HFF-Myc (cell line): Measurements from ENCODE around the gene DOCK11.
A peak's percentile ranks its signal among the peaks of the same experiment; 100 is the strongest.

Source experiments
- DNase-seq: peaks from one replicate; pipeline ENCODE4 v3.0.0-alpha.2; 2011; ENCODE audit warnings: low read depth; ENCODE audit errors: extremely low read depth
- H3K4me3 ChIP-seq: replicated peaks from 2 replicates; pipeline ENCODE4 v1.5.1; 2011; ENCODE audit warnings: low read depth, mild to moderate bottlenecking, control low read depth, low read length
- TF ChIP-seq, protein P1 (sequence below): IDR thresholded peaks from 2 replicates; pipeline ENCODE4 v1.5.1; 2012; ENCODE audit warnings: mild to moderate bottlenecking, low read depth, low read length, control low read depth; ENCODE audit errors: missing control alignments

DOCK11 gene

DNA sequence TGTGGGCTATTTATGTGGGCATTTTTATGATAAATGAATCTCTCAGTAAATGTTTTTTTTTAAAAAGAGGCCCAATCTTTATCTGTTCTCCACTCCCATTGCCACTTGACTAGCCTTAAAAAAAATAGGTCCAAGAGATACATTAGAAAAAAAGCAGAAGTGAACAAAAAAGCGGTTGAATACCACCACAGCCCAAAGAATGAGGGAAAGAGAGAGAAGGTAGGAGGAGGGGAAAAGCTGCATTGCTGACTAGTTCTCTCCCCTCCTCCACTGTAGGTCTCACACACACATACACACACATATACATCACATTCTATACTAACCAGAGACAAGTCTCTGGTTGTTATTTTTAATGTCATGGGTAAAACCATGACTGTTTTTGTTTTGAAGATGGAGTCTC, 136.0 kb downstream of the DOCK11 start:
- no peak for DNase-seq
- TF ChIP-seq, protein P1, sequence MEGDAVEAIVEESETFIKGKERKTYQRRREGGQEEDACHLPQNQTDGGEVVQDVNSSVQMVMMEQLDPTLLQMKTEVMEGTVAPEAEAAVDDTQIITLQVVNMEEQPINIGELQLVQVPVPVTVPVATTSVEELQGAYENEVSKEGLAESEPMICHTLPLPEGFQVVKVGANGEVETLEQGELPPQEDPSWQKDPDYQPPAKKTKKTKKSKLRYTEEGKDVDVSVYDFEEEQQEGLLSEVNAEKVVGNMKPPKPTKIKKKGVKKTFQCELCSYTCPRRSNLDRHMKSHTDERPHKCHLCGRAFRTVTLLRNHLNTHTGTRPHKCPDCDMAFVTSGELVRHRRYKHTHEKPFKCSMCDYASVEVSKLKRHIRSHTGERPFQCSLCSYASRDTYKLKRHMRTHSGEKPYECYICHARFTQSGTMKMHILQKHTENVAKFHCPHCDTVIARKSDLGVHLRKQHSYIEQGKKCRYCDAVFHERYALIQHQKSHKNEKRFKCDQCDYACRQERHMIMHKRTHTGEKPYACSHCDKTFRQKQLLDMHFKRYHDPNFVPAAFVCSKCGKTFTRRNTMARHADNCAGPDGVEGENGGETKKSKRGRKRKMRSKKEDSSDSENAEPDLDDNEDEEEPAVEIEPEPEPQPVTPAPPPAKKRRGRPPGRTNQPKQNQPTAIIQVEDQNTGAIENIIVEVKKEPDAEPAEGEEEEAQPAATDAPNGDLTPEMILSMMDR: no peak
- H3K4me3 ChIP-seq: no peak overlapping the region

DNA sequence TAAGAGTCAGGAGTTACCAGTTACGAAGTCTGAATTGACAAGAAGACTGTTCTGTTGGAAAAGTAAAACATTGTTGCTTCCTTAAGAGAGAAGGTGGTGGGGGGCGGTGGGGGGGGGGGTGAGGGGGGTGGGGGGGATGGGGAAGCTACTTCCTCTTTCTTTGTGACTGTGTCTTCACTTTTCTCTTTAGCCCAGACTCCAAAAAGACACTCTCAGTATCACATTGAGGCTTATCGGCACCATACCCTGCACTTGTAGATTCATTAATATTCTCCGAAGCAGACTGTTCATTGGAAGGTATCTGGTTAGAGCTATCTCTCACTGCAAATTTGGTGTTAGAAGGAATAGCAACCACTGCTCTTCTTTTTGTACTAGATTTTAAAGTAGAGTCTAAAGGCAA, 137.2 kb downstream of the DOCK11 start:
- DNase-seq: no peak
- H3K4me3 ChIP-seq: no peak overlapping the region
- TF ChIP-seq, protein P1: no peak

DNA sequence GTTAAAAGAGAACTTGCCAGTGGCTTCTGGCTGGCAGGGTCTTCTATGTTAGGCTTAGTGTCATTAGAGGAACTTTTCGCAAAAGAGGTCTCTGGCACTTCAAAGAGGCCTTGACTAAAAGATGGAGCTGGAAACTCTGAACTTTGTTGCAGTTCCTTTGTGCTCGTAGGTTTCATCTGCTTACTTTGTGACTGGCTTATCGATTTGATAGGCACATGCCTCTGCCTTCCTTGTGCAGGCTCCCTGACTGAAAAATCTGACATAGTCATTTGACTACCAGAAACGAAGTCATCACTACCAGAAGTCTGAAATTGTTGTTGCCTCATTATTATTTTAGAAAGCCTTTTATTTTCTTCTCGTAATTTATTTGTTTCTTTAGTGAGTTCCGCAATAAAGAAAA, 137.9 kb downstream of the DOCK11 start:
- H3K4me3 ChIP-seq: no peak overlapping the region
- no peak for DNase-seq
- TF ChIP-seq, protein P1: no peak

DNA sequence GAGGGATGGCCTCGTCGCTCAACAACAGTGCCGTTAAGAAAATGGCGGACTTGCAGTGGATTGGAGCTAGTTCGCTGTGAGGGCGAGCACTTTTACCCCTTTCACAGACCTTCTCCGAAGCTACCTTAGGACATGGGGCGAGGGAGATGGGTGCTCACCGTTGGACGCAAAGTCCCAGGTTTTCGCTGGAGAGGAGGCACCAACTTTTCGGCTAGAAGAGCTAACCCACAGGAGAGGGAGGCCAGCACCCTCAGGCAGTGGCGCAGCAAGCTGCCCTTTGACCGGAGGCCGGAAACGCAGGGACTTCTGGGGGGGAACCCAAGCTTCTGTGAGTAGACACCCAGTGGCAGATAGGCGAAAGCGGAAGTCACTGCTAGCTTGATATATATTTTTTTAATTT, 138.7 kb downstream of the DOCK11 start:
- DNase-seq: no peak
- no peak overlapping the region for H3K4me3 ChIP-seq
- TF ChIP-seq, protein P1: no peak

DNA sequence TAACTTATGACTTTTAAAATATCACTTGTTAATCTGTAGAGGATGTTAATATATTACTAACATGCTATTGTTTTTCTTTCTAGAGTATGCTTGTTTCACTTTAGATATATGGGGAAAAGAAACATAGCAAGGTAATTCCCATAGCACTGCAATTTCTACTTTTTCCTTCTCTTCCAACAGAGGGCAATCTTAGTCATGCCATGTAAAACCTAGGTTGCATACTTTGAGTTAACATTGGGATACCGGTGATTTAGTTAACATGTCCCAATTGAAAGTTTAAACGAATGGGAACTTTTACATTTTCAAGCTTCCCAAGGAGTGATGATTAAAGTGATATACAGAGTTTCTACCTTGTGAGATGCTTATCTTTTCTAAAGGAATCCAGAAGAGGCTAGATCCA, 142.4 kb downstream of the DOCK11 start:
- TF ChIP-seq, protein P1: no peak
- DNase-seq: no peak
- H3K4me3 ChIP-seq: no peak overlapping the region

DNA sequence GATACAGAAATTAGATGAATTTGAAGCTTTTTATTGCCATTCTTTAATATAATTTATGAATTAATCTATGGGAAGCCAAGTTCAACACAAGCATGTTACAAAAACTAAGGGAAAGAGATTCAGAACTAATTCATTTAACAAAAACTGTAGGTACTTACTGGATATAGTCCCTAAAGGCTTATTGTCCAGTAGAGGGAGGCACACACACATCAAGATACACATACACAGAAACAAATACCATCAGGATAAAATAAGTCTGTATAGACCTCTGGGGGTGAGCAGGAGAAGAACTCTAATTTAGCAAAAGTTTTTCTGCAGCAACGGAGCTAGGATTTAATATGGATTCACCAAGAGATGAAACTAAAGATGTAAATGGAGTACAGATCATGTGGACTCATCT, 148.8 kb downstream of the DOCK11 start:
- H3K4me3 ChIP-seq: no peak overlapping the region
- TF ChIP-seq, protein P1: peak; percentile 11
- no peak for DNase-seq

DNA sequence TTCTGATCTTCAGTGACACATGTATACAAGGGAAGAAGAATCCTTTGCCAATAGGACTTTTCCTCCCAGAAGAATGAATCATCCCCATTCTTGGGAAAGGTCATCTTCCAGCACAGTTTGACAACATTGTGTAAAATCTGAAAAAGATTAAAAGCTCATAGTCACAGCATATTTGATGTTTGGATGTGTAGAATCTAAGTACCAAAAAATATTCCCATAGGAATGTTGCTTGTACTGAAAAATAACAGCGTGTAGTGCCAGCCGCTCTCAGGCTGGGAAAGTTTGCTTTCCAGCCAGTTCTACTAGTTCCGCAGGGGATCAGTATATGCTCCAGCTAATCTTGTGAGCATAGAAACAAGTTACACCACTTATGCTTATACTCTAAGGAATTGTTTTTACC, 157.1 kb downstream of the DOCK11 start:
- no peak overlapping the region for H3K4me3 ChIP-seq
- no peak for DNase-seq
- TF ChIP-seq, protein P1: no peak
